Activated naive CD4-positive, alpha-beta T cell treated with anti-CD3 and anti-CD28 coated beads, Interleukin-2, amount 50 U/mL, for 24 hours (primary cell): ENCODE data around the gene C5orf47.

ENCODE experiments used
- H3K27ac Mint-ChIP-seq: one replicate; pipeline ENCODE4 v1.8.0; 2021; ENCODE audit warnings: mild to moderate bottlenecking, mixed read lengths
- H3K27me3 Mint-ChIP-seq: one replicate; pipeline ENCODE4 v1.8.0; 2021; ENCODE audit warnings: mixed read lengths
- H3K36me3 Mint-ChIP-seq: one replicate; pipeline ENCODE4 v1.8.0; 2021; ENCODE audit warnings: mixed read lengths
- H3K4me1 Mint-ChIP-seq: one replicate; pipeline ENCODE4 v1.8.0; 2021; ENCODE audit warnings: mixed read lengths
- H3K4me3 Mint-ChIP-seq: one replicate; pipeline ENCODE4 v1.8.0; 2021; ENCODE audit warnings: mild to moderate bottlenecking, mixed read lengths
- H3K9me3 Mint-ChIP-seq: one replicate; pipeline ENCODE4 v1.8.0; 2021; ENCODE audit warnings: mixed read lengths

The C5orf47 gene

DNA sequence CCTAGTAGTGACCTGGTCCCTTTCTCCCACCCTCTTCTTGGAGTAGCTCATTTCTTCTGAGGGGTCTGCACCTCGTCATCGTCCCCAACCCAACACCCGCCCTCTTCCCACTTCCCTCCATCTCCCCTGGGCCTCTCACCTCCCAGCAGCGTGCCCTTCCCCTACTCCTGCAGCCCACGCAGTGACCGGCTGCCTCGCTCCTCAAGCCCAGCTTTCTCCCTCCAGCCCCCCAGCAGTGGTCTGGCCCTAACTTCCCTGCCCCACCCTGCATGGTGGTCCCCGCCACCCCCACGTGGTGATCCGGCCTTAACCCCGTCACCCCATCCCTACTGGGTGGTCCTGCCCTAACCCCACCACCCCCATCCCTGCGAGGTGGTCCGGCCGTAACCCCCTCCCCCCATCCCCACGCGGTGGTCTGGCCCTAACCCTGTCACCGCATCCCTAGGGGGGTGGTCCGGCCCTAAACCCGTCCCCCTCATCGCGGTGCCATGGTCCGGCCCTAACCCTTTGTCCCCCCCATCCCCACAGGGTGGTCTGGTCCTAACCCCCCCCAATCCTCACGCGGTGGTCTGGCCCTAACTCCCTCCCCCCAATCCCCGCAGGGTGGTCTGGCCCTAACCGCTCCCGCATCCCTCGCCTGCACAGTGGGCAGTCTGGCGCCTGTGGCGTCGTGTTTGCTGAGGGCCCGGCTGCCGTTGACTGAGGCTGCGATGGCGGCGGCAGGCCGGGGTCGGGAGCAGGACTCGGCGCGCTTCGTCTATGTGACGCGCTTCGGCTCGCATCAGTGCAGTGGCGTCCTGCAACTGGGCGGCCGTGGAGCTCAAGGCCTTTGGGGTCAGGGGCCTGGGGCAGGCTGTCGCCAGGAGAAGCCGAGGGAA lies at the start of gene C5orf47:
Gene C5orf47, plus strand, starts transcription at position 617 of the 878 bp plus-strand sequence. Its CDS starts 94 bp downstream, at position 711.
- Mint-ChIP-seq H3K27me3 (peaks cover 7% of the 10 kb centered on the region), H3K4me1 (no peaks in the 10 kb centered on the region), H3K27ac (no peak within 1 kb of the TSS), H3K4me3 (no peak within 1 kb of the TSS), H3K36me3 (no peaks in the 10 kb centered on the region), H3K9me3 (no peaks in the 10 kb centered on the region)

- Mint-ChIP-seq H3K9me3 (no peaks in the 10 kb centered on the region), H3K36me3 (no peaks in the 10 kb centered on the region), H3K4me1 (peaks cover 17% of the 10 kb centered on the region), H3K4me3 (no peak overlapping the region), H3K27me3 (no peaks in the 10 kb centered on the region), H3K27ac (no peak overlapping the region)
These were observed 48.7 kb upstream of the C5orf47 start for GRCh38 chr5:173940269-173940668.

- H3K27me3 Mint-ChIP-seq, result no peaks in the 10 kb centered on the region
- H3K4me3 Mint-ChIP-seq, result no peak overlapping the region
- peaks cover 12% of the 10 kb centered on the region for H3K4me1 Mint-ChIP-seq
- no peaks in the 10 kb centered on the region for H3K9me3 Mint-ChIP-seq
- H3K36me3 Mint-ChIP-seq, result peaks cover 3% of the 10 kb centered on the region
- peak overlapping the region; percentile 8 for H3K27ac Mint-ChIP-seq
These were observed 47.9 kb upstream of the C5orf47 start for GRCh38 chr5:173941102-173941501.

DNA sequence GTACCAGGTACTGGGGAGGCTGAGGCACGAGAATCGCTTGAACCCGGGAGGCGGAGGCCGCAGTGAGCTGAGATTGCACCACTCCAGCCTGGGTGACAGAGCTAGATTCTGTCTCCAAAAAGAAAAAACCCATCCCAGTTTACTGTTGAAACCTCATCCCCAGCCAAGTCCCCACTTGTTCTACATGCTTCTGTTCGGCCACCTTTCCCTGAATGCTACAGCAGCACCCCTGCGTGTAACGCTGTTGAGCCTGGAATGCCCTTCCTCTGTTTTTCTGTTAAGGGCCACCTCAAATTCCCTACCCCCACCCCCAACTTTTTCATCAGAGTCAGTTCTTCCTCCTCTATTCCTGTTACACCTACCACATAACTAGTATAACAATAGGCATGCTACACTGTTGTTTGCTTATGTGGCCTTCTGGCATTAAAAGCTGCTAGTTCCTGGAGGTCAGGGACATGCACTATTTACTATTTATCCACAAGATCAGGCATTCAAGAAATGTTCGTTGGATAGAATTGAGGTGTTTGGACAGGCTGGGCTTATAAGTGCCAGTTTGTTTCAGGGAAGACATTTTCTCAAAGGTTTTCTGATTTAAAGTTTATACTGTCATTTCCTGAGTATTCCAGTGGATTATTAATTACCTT lies 47.1 kb upstream of the C5orf47 start:
- H3K27me3 Mint-ChIP-seq, result no peaks in the 10 kb centered on the region
- peaks cover 11% of the 10 kb centered on the region for H3K4me1 Mint-ChIP-seq
- H3K36me3 Mint-ChIP-seq, result peaks cover 3% of the 10 kb centered on the region
- no peaks in the 10 kb centered on the region for H3K9me3 Mint-ChIP-seq
- H3K27ac Mint-ChIP-seq, result no peak overlapping the region
- no peak overlapping the region for H3K4me3 Mint-ChIP-seq

DNA sequence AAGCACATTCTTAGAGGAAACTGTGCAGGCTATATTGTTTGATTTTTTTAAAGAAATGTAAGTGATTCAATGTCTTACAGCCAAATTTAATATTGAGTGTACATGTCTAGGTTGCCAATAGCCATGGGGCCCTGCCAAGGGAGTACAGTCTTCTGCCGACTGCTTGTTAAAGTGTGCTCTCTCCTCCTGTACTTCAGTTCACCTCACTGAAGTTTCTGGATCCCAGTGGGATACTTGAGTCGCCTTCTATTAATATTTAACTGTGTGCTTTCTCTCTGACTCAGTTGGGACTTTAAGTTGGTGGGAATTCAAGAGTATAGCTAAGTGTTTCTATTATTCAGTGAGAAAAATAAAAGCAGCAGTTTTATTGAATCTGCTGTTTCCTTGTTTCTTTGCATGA lies 44.5 kb upstream of the C5orf47 start:
- H3K27ac Mint-ChIP-seq, result no peak overlapping the region
- no peaks in the 10 kb centered on the region for H3K27me3 Mint-ChIP-seq
- no peak overlapping the region for H3K4me3 Mint-ChIP-seq
- H3K36me3 Mint-ChIP-seq, result peaks cover 12% of the 10 kb centered on the region
- no peaks in the 10 kb centered on the region for H3K9me3 Mint-ChIP-seq
- peaks cover 8% of the 10 kb centered on the region for H3K4me1 Mint-ChIP-seq

GRCh38 chr5:173945160-173945559 lies 43.8 kb upstream of the C5orf47 start:
- H3K4me1 Mint-ChIP-seq, result peaks cover 8% of the 10 kb centered on the region
- no peak overlapping the region for H3K4me3 Mint-ChIP-seq
- H3K27ac Mint-ChIP-seq, result no peak overlapping the region
- peaks cover 15% of the 10 kb centered on the region for H3K36me3 Mint-ChIP-seq
- no peaks in the 10 kb centered on the region for H3K27me3 Mint-ChIP-seq
- H3K9me3 Mint-ChIP-seq, result no peaks in the 10 kb centered on the region

DNA sequence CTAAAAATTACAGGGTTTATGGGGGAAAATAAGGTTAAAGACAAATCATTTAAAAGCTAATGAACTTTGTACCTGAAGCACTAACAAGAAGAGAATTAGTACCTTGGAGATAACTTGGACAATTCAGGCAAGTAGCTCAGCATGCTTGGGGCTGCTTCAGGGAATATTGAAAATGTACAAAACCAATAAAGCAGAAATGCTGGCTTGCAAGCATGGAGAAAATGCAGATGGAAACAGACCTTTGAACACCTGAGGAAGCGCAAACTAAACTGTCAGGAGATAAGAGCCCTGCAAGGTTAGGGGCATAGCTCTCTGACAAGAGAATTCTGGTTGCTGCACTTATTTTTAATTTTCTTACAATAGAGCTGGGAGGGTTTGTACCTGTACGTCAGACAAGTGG lies 42.6 kb upstream of the C5orf47 start:
- no peaks in the 10 kb centered on the region for H3K9me3 Mint-ChIP-seq
- H3K36me3 Mint-ChIP-seq, result peaks cover 15% of the 10 kb centered on the region
- H3K4me1 Mint-ChIP-seq, result peaks cover 5% of the 10 kb centered on the region
- no peak overlapping the region for H3K4me3 Mint-ChIP-seq
- H3K27me3 Mint-ChIP-seq, result no peaks in the 10 kb centered on the region
- H3K27ac Mint-ChIP-seq, result no peak overlapping the region

- no peaks in the 10 kb centered on the region for H3K27me3 Mint-ChIP-seq
- no peaks in the 10 kb centered on the region for H3K9me3 Mint-ChIP-seq
- no peaks in the 10 kb centered on the region for H3K4me1 Mint-ChIP-seq
- no peak overlapping the region for H3K27ac Mint-ChIP-seq
- H3K36me3 Mint-ChIP-seq, result peaks cover 14% of the 10 kb centered on the region
- no peak overlapping the region for H3K4me3 Mint-ChIP-seq
These were observed 38.1 kb upstream of the C5orf47 start for GRCh38 chr5:173950829-173951228.

GRCh38 chr5:173953528-173954090 lies 35.4 kb upstream of the C5orf47 start:
- no peak overlapping the region for H3K27ac Mint-ChIP-seq
- H3K27me3 Mint-ChIP-seq, result no peaks in the 10 kb centered on the region
- H3K4me3 Mint-ChIP-seq, result no peak overlapping the region
- H3K4me1 Mint-ChIP-seq, result no peaks in the 10 kb centered on the region
- H3K9me3 Mint-ChIP-seq, result no peaks in the 10 kb centered on the region
- peaks cover 9% of the 10 kb centered on the region for H3K36me3 Mint-ChIP-seq

- Mint-ChIP-seq H3K27me3 (no peaks in the 10 kb centered on the region), H3K36me3 (peaks cover 7% of the 10 kb centered on the region), H3K4me1 (no peaks in the 10 kb centered on the region), H3K9me3 (no peaks in the 10 kb centered on the region), H3K4me3 (no peak overlapping the region), H3K27ac (no peak overlapping the region)
These were observed 34.1 kb upstream of the C5orf47 start for GRCh38 chr5:173954671-173955521.

DNA sequence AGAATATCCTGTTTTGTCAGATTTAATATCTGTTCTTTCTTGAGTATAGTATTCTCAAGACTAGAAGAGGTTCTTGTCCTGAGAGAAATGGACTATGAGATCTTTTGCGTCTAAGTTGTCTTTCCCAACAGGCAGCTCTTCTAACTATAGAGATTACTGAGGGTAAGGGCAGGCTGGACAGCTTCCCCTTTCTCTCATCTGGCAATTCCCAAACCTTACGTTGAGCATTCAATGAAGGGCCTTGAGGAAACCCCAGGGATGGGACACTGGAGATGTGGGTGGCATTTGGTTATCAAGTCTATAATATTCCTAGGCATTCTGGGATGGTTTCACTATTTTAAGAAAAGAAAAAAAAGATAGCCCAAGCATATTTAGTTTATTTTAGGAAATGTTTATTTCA lies 28.0 kb upstream of the C5orf47 start:
- Mint-ChIP-seq H3K27me3 (no peaks in the 10 kb centered on the region), H3K9me3 (no peaks in the 10 kb centered on the region), H3K4me1 (peaks cover 27% of the 10 kb centered on the region), H3K4me3 (no peak overlapping the region), H3K27ac (no peak overlapping the region), H3K36me3 (peaks cover 2% of the 10 kb centered on the region)

DNA sequence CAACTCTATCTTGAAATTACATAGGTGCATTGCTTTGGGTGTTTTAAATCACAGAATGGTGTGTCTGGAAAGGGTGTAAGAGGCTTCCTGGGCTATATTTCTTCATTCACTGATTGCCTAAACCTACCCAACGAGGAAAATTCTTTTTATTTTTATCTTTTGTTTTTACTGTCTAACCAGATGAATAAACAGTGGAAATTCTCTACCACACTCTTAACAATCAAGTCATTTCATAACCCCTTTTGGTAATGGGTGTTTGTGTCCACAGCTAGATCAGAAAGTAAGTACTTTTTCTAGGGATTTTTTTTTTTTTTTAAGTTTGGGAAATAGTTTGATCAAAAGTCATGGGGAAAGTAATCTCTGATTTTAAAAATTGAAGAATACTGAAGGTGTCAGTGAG lies 27.6 kb upstream of the C5orf47 start:
- no peak overlapping the region for H3K4me3 Mint-ChIP-seq
- no peak overlapping the region for H3K27ac Mint-ChIP-seq
- no peaks in the 10 kb centered on the region for H3K27me3 Mint-ChIP-seq
- no peaks in the 10 kb centered on the region for H3K9me3 Mint-ChIP-seq
- no peaks in the 10 kb centered on the region for H3K36me3 Mint-ChIP-seq
- H3K4me1 Mint-ChIP-seq, result peaks cover 27% of the 10 kb centered on the region

DNA sequence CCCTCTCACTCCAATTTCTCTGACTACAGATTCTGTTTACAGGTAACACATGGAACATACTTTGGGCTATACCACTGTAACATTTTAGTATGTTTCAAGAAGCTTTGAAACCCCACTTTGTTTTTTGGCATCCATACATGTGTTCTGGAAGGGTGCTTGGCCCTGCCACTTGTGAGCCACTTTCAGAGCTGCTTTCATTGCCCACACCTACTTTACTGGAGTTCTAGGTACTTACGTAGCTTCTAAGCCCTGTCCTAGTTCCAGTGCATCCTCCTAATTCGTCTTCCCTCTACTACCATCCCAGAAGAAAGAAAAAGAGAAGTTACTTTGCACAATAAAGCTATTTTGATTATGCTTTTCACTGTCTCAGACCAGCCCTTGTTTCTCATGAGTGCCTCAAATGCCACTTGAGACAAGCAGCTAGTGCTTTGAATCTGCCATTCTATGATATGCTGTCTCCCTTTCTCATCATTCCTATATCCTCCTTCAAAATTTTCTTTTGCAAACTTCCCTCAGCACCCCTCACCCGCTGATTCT lies 26.5 kb upstream of the C5orf47 start:
- Mint-ChIP-seq H3K27me3 (no peaks in the 10 kb centered on the region), H3K36me3 (no peaks in the 10 kb centered on the region), H3K9me3 (no peaks in the 10 kb centered on the region), H3K27ac (no peak overlapping the region), H3K4me1 (peaks cover 27% of the 10 kb centered on the region), H3K4me3 (no peak overlapping the region)

DNA sequence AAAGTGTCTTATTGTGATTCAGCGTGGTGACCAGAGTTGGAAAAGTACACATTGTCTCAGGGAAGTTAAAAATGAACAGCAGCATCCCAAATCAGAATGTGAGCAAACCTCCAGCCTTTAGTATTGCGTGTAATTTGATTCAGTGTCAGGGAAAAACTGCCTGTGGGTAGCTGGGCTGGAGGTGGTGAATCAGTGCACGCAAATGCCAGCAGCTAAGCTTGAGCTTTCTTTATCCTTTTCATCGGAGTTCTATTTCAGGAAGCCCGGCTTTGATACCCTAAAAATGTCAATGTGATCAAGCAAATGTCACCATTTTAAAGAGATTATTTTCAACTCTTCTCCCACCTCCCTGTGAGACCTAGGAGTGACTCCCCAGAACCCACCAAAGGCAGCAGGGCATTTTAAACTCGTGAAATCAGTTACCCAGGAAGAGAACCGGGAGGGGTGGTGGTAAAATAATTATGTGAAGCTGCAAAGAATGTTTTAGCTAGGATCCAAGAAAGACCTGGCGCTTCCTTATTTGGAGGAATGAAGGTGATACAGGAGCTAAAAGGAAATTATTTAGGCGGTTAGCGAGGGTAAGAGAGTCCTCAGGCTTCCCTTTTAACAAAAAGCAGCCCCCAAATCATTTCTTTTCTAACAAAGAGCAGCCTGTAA lies 25.7 kb upstream of the C5orf47 start:
- Mint-ChIP-seq H3K36me3 (no peaks in the 10 kb centered on the region), H3K4me1 (peaks cover 27% of the 10 kb centered on the region), H3K27me3 (no peaks in the 10 kb centered on the region), H3K4me3 (no peak overlapping the region), H3K27ac (no peak overlapping the region), H3K9me3 (no peaks in the 10 kb centered on the region)
